Measurements from ENCODE around the gene KRT4. TPM values are rescaled to one million over a fixed set of nuclear protein-coding genes. Genes with fewer than 3 reads are reported as not detected.

KRT4 gene
- total and polyA plus RNA-seq, 2 donors from 2014 or later: 0.15 TPM; not detected in 1

DNA sequence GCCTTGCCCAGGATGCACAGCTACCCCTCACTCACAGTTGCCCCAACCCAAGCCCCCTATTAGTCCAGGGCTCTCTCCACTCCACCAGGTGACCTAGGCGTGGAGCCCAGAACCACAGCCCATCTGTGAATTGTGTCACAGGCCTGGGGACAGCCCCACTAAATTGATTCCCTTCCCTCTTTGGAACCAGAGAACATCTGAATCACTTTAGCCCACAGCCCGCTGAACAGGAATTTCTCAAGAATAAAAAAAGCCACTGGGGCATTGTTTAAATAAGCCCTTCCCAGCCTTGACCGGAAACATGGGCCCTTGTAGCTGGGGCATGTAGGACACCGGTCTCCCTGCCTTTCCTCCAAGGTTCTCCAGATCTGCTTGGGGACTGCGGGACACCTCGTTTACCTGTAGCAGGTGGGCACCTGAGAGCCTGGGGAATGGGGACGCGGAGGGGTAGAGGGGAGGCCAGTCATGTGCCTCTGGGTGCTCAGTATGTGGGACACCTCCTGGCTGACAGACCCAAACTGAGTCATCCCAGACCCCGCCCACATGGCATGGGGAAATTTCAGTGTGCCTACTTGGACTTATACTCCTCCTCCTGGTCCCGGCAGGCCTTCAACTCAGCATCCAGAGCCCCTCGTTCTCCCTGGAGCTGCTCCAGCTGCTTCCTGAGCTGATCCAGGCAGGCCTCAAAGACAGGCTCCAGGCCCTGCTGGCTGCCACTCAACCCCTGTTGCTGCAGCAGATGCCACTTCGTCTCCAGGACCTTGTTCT, 33.6 kb upstream of the KRT4 start:
- FAIRE-seq (no peak), DNase-seq (peak in 1 of 5 donors; percentile 53)
- intact Hi-C loops (cut with DNase I): no loop called here
- Histone ChIP-seq H3K9me3 (ENCODE audit: control insufficient read depth in 2 of 3, insufficient read depth in 1 of 3, low read length in 3 of 3) (no peaks in the 10 kb centered on the region), H3K4me3 (ENCODE audit: low read length in 3 of 3) (no peak overlapping the region), H3K4me1 (ENCODE audit: control insufficient read depth in 2 of 3, insufficient read depth in 2 of 3, low read depth in 1 of 3, low read length in 3 of 3) (no peaks in the 10 kb centered on the region), H3K27ac (ENCODE audit: low read depth in 2 of 2, low read length in 2 of 2) (no peak overlapping the region), H3K27me3 (ENCODE audit: control insufficient read depth, insufficient read depth, low read length) (no peaks in the 10 kb centered on the region), H3K36me3 (ENCODE audit: control insufficient read depth in 2 of 3, insufficient read depth in 3 of 3, low read length in 3 of 3) (no peaks in the 10 kb centered on the region), H3K9ac (ENCODE audit: low read length in 3 of 3) (no peak overlapping the region)
- TF ChIP-seq, protein P1, sequence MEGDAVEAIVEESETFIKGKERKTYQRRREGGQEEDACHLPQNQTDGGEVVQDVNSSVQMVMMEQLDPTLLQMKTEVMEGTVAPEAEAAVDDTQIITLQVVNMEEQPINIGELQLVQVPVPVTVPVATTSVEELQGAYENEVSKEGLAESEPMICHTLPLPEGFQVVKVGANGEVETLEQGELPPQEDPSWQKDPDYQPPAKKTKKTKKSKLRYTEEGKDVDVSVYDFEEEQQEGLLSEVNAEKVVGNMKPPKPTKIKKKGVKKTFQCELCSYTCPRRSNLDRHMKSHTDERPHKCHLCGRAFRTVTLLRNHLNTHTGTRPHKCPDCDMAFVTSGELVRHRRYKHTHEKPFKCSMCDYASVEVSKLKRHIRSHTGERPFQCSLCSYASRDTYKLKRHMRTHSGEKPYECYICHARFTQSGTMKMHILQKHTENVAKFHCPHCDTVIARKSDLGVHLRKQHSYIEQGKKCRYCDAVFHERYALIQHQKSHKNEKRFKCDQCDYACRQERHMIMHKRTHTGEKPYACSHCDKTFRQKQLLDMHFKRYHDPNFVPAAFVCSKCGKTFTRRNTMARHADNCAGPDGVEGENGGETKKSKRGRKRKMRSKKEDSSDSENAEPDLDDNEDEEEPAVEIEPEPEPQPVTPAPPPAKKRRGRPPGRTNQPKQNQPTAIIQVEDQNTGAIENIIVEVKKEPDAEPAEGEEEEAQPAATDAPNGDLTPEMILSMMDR (IDR thresholded peaks at IDR 0.05; ENCODE audit: borderline replicate concordance, extremely low read depth, insufficient read depth): no peak

DNA sequence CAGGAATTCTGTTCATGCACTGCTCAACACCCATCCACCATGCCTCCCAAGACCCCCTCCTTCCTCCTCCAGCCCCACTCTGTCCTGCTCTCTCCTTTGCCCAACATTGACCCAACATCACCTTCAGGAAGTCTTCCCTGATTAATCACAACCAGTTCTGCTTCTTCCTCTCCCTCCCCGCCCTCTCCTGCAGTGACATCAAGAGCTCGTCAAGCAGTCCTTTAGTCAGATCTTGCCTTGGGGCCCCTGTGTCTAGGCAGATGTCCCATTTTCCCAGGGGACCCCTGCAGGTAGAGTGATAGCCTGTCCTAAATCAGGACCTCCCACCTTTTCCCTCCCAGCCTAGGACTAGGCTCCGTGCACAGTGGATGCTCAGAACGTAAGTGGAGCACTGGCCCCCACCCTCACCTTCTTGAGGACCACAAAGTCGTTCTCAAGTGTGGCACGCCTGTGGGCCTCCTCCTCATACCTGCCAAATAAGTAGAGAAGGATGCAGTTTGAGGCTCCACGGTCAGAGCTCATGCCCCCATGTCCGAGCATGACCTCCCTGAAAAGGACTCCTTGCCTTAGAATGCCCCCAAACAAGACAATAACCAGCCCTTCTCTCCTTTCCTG, 32.5 kb upstream of the KRT4 start:
- FAIRE-seq (no peak), DNase-seq (peak in 1 of 5 donors; percentile 35)
- intact Hi-C loops (cut with DNase I): no loop called here
- H3K9ac ChIP-seq (ENCODE audit: low read length in 3 of 3): no peak overlapping the region
- no peaks in the 10 kb centered on the region for H3K4me1 ChIP-seq (ENCODE audit: control insufficient read depth in 2 of 3, insufficient read depth in 2 of 3, low read depth in 1 of 3, low read length in 3 of 3)
- no peak overlapping the region for H3K4me3 ChIP-seq (ENCODE audit: low read length in 3 of 3)
- H3K27ac ChIP-seq (ENCODE audit: low read depth in 2 of 2, low read length in 2 of 2): no peak overlapping the region
- H3K36me3 ChIP-seq (ENCODE audit: control insufficient read depth in 2 of 3, insufficient read depth in 3 of 3, low read length in 3 of 3): no peaks in the 10 kb centered on the region
- no peaks in the 10 kb centered on the region for H3K9me3 ChIP-seq (ENCODE audit: control insufficient read depth in 2 of 3, insufficient read depth in 1 of 3, low read length in 3 of 3)
- H3K27me3 ChIP-seq (ENCODE audit: control insufficient read depth, insufficient read depth, low read length): no peaks in the 10 kb centered on the region
- TF ChIP-seq, protein P1 (IDR thresholded peaks at IDR 0.05; ENCODE audit: borderline replicate concordance, extremely low read depth, insufficient read depth): no peak

DNA sequence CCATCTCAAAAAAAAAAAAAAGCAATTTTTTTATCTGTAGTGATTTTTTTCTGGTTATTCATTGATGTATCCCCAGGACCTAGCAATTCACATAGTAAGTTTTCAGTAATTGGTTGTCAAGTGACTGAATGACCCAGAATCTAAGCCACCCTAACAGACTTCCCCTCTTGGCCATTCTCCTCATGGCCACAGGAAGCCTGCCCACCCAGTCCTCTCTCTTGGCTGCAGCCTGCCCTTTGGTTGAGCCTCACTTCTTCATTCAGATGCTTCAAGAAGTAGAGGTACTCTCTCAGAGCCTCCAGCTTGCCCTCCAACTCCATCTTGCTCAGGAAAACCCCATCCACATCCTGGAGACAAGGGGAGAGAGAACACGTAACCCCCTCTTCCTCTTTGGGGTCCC, 32.0 kb upstream of the KRT4 start:
- H3K4me1 ChIP-seq (ENCODE audit: control insufficient read depth in 2 of 3, insufficient read depth in 2 of 3, low read depth in 1 of 3, low read length in 3 of 3): no peaks in the 10 kb centered on the region
- no peak overlapping the region for H3K9ac ChIP-seq (ENCODE audit: low read length in 3 of 3)
- intact Hi-C loops (cut with DNase I): no loop called here
- H3K9me3 ChIP-seq (ENCODE audit: control insufficient read depth in 2 of 3, insufficient read depth in 1 of 3, low read length in 3 of 3): no peaks in the 10 kb centered on the region
- H3K27me3 ChIP-seq (ENCODE audit: control insufficient read depth, insufficient read depth, low read length): no peaks in the 10 kb centered on the region
- peak in 1 of 5 donors; percentile 12 for DNase-seq
- H3K4me3 ChIP-seq (ENCODE audit: low read length in 3 of 3): no peak overlapping the region
- no peak for FAIRE-seq
- no peak overlapping the region for H3K27ac ChIP-seq (ENCODE audit: low read depth in 2 of 2, low read length in 2 of 2)
- no peaks in the 10 kb centered on the region for H3K36me3 ChIP-seq (ENCODE audit: control insufficient read depth in 2 of 3, insufficient read depth in 3 of 3, low read length in 3 of 3)
- TF ChIP-seq, protein P1 (IDR thresholded peaks at IDR 0.05; ENCODE audit: borderline replicate concordance, extremely low read depth, insufficient read depth): no peak
